Iris pigment epithelial cell (primary cell): ENCODE results near the gene ASXL1.
"Not testable (repeated sequence)": the region's sequence is repeated elsewhere in the genome, so short reads cannot be mapped to it uniquely, and the experiment has no call there.

Source experiments
- DNase-seq: peaks from one replicate; pipeline ENCODE4 v3.0.0-alpha.2; 2011; ENCODE audit warnings: low read depth

The ASXL1 gene

DNA sequence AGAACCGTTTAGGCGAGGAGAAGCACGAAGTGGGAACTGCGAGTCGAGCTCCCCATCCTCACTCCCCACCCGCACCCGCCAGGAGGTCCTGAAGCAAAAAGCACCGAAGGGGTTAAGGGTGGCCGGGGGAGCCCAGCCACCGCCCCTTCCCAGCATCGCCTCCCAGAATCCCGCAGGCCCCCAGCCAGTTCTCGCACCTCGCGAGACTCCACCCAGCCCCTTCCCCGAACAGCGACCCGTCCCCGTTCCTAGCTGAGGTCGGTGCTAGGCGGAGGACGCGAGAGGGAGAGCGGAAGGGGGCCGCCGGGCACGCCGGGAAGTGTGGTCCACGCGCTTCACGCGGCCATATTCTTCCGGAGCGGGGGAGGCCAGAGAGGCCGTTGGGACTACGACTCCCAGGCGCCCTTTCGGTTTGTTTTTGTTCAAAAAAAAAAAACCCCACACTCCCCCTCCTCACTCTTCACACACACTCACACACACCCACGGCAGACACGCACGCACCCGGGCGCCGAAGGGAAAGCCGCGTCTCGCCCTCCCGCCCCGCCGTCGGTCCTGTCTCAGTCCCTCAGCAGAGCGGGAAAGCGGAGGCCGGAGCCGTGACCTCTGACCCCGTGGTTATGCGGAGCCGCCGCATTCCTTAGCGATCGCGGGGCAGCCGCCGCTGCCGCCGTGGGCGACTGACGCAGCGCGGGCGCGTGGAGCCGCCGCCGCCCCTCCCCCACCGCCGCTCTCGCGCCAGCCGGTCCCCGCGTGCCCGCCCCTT, at the start of gene ASXL1:
Gene ASXL1 (plus strand): TSS at position 463 of the 763 bp plus-strand sequence. CDS start 445 bp downstream, outside the sequence.
- DNase-seq, result peak; percentile 97

DNA sequence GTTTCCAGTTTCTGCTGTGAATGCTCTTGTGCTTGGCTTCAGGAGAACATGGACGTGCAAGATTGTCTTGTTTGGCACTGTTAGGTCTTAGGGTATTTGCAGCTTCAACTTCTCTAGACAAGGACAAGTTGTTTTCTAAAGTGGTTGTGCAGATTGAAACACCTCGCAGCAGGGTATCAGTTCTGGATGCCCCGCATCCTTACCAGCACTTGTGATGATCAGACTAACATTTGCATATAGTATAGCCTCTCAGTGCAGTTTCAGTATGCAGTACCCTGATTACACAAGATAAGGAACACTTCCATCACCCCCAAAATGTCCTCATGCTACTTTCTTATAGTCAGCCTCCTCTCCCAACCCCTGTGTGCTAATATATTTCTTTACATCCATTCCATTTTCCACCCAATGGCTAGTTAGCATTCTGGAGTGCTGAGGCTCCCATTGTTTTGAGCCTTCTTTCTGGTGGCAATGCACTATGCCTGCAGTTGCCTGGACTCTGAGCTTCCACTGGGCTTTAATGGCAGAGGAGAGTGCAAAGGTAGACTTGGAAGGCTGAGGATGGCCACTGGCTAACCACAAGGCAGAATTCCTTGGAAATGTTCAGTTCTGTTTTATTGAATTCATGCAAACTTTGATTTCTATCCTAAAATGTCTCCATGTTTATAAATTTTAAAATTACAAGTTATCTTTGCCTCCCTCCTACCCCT, 45.3 kb upstream of the ASXL1 start:
- no peak for DNase-seq

DNA sequence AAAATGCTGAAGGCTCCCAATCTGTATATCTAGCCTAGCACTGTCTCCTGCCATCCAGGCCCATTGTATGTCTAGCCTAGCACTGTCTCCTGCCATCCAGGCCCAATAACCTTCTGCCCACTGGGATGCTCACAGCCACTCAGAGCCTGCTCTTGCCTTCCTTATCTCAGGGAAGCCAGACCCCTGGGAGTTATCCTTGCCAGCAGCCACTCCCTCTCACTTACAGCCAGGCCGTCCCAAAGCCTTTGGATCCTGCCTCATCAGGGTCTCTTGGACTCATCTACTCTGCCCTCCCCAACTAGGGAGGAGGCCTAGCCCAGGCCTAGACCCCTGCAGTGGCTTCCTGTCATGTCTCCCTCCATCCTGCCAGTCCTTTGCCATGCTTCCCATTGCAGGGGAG, 43.4 kb upstream of the ASXL1 start:
- DNase-seq, result no peak

- no peak for DNase-seq
These were observed 42.7 kb upstream of the ASXL1 start for GRCh38 chr20:32315399-32315798.

DNA sequence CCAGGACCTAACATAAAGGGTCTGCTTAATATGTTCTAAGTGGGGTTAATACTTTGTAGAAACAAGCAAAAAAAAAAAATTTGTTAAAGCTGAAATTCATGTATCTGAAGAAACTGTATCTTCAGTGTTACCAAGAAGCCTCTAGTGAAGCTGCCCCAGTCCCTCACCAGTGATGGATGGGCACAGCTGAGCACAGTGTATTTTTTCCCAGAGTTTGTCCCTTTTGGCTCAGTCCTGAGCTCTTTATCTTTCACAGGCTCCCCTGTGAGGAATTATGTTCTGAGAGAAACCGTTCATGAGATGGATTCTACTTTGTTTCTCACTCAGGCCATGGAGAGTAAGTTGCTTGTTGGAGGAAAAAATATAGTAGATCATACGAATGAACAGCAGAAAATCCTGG, 42.2 kb upstream of the ASXL1 start:
- no peak for DNase-seq

- no peak for DNase-seq
These were observed 41.5 kb upstream of the ASXL1 start for GRCh38 chr20:32316667-32317066.

DNA sequence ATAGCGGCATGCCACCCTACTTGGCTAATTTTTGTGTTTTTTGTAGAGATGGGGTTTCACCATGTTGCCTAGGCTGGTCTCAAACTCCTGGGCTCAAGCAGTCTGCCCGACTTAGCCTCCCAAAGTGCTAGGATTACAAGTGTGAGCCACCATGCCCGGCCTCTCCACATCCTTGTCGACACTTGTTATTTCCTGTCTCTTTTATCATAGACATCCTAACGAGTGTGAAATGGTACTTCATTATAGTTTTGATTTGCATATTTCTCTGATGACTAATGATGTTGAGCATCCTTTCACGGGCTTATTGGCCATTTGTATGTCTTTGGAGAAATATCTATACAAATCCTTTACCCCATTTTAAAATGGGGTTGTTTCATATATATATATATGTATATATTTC, 39.0 kb upstream of the ASXL1 start:
- DNase-seq, result no peak

GRCh38 chr20:32320305-32320704, 37.8 kb upstream of the ASXL1 start:
- no peak for DNase-seq

DNA sequence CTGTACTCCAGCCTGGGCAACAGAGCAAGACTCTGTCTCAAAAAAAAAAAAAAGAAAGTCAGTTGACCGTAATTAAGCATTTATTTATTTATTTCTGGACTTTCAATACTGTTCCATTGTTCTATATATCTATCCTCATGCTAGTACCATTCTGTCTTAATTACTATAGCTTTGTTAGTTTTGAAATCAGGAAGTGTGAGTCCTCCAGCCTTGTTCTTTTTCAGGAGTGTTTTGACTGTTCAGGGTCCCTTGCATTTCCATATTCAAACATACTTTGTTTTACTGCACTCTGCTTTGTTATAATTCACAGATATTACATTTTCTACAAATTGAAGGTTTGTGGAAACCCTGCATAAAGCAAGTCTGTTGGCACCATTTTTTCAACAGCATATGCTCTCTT, 36.7 kb upstream of the ASXL1 start:
- no peak for DNase-seq

DNA sequence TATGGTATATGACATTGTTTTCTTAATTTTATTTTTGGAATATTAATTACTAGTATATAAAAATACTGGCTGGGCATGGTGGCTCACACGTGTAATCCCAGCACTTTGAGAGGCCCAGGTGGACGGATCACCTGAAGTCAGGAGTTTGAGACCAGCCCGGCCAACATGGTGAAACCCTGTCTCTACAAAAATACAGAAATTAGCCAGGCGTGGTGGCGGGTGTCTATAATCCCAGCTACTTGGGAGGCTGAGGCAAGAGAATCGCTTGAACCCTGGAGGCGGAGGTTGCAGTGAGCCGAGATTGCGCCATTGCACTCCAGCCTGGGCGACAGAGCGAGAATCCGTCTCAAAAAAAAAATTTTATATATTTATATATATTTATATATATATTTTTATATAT, 35.9 kb upstream of the ASXL1 start:
- not testable (repeated sequence) for DNase-seq

DNA sequence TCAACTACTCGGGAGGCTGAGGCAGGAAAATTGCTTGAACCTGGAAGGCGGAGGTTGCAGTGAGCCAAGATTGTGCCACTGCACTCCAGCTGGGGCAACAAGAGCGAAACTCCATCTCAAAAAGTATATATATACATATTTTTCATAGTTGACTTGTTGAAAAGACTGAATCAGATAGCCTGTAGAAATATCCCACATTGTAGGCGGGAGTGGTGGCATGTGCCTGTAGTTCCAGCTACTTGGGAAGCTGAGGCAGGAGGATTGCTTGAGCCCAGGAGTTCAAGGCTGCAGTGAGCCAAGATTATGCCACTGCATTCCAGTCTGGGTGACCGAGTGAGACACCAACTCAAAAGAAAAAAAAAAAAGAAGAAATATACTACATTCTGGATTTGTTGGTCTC, 34.4 kb upstream of the ASXL1 start:
- DNase-seq, result not testable (repeated sequence)

DNA sequence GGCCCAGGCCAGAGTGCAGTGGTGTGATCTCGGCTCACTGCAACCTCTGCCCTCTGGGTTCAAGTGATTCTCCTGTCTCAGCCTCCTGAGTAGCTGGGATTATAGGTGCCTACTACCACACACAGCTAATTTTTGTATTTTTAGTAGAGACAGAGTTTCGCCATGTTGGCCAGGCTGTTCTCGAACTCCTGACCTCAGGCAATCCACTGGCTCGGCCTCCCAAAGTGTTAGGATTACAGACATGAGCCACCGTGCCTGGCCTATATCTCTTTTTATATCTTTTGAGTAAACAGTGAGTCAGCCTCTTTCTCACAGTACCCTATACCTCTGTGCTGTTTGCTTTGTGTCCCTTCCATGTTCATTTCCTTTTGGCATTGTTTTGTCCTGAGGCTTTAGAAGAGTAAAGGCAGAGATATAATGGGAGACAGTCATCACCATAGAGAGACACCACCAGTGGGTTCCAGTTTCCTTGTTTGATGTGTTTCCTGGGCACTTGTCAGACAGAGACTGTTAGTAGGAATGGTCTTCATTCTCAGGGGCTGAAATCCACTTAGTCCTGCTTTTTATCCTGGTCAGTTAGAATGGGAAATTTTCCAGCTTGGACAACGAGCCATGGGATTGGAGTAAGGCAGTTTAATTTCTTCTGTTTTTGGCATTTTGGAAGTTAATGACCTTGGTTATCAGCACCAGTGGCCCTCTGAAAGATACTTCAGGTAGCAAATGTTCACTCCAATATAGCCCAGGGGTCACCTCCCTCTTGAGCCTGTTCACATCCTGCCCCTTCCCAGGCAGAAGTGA, 32.2 kb upstream of the ASXL1 start:
- DNase-seq, result peak; percentile 78

DNA sequence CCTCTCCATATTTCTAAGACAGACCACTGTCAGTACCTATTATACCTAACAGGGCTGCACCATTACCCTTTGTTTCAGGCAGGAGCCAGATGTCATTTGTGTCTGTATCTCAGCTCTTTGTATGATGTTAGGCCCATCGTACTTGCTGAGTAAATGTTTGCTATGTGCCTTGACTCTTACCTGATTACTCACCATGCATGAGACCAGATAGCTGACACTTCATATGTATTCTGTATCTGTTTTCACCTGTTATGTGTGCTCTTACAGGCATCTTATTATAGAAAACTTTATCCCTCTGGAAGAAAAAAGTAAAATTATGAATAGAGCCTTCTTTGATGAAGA, 31.7 kb upstream of the ASXL1 start:
- peak; percentile 27 for DNase-seq

- DNase-seq, result peak; percentile 81
These were observed 30.9 kb upstream of the ASXL1 start for GRCh38 chr20:32327087-32327681.

GRCh38 chr20:32329817-32330554, 28.1 kb upstream of the ASXL1 start:
- DNase-seq, result no peak

DNA sequence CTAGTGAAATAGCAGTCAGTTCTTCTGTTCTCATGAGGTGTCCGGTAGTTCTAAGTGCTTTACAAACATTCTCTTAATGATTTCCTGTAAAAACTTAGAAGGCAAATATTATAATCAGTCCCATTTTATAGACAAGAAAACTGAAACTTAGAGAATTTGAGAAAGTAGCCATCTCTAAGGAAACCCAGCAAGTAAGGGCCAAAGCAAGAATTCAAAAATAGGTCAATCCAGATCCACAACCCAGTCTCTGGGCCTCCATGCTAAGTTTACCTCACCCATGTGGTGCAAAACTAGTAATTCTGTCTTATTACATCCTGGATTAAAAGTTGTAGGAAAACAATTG, 27.6 kb upstream of the ASXL1 start:
- DNase-seq, result no peak

GRCh38 chr20:32332614-32333013, 25.5 kb upstream of the ASXL1 start:
- DNase-seq, result peak; percentile 67

DNA sequence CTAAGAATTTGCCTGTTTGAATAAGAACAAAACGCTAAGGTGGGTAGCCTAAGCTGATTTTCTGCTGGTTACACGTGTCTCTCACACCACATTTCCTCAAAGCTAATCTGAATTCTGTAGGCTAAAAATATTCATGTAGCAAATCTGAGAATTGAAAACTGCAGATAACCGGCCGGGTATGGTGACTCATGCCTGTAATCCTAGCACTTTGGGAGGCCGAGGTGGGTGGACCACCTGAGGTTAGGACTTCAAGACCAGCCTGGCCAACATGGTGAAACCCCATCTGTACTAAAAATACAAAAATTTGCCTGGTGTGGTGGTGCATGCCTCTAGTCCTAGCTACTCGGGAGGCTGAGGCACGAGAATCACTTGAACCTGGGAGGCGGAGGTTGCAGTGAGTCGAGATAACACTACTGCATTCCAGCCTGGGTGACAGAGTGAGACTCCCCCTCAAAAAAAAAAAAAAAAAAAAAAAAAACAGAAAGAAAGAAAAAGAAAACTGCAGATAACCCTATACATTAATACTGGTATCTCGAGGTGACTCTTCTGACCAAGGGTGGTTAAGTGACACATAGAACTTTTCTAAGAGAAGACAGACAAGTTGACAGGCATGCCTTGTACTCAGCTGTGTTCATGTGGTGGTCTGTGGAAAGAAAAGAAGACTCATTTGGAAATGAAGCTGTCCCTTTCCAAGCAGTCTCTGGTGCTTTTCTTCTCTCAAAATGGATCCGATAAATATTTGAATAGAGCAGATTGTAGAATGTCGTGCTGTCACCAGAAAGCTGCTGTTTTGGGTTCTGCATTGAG, 24.7 kb upstream of the ASXL1 start:
- DNase-seq, result no peak

DNA sequence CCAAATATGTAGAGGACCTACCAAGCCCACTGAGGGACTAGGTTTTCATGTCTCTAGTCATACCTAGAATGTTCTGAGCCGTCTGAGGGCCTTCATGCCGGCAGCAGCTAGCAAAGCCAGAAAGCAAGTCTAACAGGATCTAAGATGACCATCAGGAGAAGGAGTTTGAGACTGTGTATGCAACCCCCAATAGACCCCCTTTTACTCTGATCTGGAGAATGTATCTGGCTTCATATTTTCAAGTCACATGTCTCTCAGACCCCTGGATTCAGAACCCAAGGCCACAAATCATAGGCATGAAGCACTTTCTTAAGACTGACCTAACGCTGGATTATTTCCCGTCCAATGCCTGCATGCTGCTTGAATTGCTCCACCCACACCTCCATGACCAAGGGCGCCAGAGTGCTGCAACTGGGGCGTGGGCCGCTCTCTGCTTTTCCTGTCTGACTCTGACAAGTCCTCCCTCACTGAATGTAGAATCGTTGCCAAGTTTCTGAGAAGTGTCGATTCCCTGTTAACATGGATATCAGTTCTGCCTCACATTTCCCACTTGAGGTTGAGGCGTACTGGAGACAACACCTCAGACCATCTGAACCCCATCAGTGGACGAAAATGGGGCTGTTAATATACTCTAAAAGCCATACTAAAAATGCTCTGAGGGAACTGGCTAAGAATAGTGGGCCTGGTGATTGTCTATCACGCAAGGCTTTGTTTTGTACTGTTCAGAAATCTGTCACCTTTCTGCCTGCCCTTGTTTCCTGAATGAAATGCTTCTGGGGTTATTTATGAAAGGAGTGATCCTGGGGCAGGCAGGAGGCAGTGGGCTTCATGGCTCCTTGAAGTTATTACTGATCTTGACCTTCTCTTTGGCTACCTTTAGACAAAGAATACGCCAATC, 23.9 kb upstream of the ASXL1 start:
- DNase-seq, result no peak

GRCh38 chr20:32336918-32337347, 21.2 kb upstream of the ASXL1 start:
- DNase-seq, result peak; percentile 54
